GM18519 (cell line): ENCODE measurements around the gene TMOD4.

Experiments used
- ATAC-seq: cut with Tn5 transposase; IDR thresholded peaks from one replicate; pipeline ENCODE4 v1.9.1; 2021; ENCODE audit warnings: mild to moderate bottlenecking, moderate library complexity; ENCODE audit not compliant: unreplicated experiment, low FRiP score

The TMOD4 gene

DNA sequence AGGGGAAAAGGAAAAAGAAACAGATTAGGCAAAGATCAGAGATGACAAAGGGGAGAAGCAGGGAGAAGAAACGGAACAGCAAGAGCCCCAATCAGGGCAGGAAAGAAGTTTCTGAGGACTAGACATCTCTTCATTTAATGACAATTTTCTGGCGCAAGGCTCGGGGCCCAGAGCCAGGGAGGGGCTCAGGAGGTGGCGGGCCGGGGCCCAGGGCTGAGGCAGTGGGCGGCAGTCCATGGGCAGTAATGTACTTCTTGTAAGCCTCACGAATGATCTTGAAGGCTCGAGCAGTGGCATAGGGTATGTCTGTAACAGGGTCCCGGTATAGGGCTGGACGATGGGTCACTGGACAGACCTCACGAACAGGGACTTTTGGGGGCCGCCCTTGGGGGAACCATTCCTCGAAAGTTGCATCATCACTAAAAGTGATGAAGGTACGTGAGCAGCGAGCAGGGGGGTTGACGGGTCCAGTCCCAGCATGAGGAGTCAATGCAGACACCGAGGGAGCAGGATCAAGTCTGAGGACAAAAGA is 799 bp upstream of the TMOD4 start:
- no peak for ATAC-seq

DNA sequence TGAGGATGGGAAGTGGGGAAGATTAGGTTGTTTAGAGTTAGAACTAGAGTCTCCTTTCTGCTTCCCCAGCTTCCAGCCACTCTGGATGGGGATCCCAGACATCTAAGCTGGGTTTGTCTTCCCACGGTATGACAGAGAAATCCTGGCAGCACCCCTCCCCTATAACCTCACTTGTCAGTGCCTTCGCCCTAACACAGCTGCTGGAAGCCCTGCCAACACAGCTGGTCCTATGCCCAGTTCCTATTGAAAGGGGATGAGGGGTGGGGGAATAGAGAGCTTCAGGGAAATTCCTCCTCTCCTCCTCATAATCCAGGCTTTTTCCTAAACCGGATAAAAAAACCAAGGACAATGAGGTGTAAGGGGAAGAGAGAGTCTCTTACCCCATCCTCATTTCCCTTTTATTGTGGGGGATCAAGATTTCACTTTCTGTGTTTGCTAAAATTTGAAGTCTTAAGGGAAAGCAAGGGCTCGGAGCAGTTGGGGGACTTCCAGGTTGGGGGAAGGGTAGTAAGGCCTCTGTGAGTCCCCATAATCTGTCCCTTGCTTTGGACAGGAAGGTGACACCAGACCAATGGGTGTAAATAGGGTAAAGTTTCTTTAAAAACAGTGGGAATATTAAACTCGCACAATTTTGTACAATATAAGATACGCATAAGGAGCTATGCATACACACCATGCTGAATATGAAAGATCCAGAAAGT is 590 bp downstream of the TMOD4 start:
- ATAC-seq, result no peak

DNA sequence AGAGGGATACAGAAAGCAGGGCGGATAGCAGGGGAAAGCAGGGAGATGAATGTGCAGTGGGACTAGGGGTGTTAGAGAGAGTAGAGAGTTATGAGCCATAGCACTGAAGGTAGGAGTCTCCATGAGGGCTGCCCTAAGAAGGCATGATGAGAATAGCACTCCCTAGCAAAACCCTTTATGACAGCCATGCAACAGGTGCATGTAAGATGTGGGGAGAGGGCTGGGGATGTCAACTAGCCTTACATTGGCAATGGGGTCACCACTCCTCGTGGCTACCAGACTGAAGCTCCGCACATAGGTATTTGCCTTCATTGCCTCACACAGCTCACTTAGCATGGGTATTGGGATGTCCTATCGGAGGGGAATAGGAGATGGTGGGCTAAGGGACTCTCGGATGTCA is 4.6 kb downstream of the TMOD4 start:
- no peak for ATAC-seq

DNA sequence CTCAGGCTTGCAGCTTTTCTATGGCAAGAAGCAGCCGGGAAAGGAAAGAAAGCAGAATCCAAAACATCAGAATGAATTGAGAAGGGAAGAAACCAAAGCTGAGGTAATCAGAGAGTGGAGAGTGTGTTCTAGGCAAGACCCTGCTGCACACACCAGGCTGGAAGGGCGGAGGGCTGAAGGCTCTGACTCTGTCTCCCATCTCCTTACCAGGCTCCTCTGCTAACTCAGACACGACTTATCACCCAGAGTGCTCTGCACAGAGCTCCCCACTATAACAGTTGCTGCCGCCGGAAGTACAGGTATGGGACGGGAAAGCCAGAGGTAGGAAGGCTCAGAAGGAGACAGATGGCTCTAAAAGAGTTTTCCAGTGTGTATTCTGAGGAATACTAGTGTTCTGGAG is 8.7 kb downstream of the TMOD4 start:
- ATAC-seq, result no peak

DNA sequence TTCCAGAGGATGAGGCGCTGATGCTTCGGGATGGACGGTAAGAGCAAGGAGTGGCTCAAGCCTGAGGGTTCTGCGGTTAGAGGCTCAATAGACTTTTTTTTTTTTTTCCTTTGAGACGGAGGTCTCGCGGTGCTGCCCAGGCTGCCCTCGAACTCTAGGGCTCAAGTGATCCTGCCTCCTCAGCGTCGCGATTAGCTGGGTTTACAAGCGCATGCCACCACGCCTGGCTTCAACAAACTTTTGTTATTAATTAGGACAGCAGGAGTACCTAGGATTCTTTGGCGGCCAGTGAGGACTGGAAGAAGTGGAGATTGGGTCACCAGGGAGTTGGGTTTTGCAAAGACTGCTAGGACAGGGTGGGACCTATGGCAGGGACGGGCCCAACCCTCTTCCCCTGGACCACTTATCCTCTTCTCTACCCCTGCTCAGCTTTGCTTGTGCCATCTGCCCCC is 9.2 kb downstream of the TMOD4 start:
- no peak for ATAC-seq

GRCh38 chr1:151165738-151166504 is 9.9 kb downstream of the TMOD4 start, which contains the start of the genes LYSMD1 and SCNM1:
Gene LYSMD1 (minus strand): TSS chr1:151165902. CDS start chr1:151165258, 644 bp downstream.
Gene SCNM1 (plus strand): TSS chr1:151166144. CDS start chr1:151166153, 9 bp downstream.
- ATAC-seq, result peak; percentile 79

- no peak for ATAC-seq
Observed at GRCh38 chr1:151165281-151165737, 10.5 kb downstream of the TMOD4 start.

DNA sequence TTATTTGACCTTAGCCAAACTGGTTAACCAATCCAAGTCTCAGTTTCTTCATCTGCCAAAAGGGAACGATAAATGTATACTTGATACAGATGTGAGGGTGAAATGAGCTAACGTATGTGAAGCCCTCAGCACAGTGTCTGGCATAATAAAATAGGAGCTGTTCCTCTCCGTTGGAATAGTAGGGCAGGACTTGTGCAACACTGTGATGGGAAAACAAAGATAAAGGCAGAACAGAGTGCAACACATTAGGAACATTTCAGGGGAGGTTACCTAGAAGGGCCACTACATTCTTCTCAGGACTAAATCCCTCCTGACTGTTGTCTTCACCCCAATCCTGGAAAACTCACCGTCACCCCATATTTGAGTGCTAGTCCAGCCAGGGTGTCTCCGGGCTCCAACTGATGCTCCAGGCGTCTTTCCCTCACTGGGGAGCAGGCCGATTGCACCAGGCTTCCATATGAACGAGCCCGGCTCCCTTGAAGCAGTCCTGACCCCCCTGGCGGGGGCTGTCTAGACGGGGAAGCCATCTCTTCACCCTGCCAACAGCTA is 11.0 kb downstream of the TMOD4 start:
- ATAC-seq, result no peak

GRCh38 chr1:151159373-151159772 is 16.4 kb downstream of the TMOD4 start:
- no peak for ATAC-seq

DNA sequence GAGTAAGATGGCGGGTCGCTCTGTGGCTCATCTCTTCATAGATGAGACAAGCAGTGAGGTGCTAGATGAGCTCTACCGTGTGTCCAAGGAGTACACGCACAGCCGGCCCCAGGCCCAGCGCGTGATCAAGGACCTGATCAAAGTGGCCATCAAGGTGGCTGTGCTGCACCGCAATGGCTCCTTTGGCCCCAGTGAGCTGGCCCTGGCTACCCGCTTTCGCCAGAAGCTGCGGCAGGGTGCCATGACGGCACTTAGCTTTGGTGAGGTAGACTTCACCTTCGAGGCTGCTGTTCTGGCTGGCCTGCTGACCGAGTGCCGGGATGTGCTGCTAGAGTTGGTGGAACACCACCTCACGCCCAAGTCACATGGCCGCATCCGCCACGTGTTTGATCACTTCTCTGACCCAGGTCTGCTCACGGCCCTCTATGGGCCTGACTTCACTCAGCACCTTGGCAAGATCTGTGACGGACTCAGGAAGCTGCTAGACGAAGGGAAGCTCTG is 17.0 kb downstream of the TMOD4 start:
- no peak for ATAC-seq

GRCh38 chr1:151158326-151158725 is 17.5 kb downstream of the TMOD4 start:
- ATAC-seq, result no peak

DNA sequence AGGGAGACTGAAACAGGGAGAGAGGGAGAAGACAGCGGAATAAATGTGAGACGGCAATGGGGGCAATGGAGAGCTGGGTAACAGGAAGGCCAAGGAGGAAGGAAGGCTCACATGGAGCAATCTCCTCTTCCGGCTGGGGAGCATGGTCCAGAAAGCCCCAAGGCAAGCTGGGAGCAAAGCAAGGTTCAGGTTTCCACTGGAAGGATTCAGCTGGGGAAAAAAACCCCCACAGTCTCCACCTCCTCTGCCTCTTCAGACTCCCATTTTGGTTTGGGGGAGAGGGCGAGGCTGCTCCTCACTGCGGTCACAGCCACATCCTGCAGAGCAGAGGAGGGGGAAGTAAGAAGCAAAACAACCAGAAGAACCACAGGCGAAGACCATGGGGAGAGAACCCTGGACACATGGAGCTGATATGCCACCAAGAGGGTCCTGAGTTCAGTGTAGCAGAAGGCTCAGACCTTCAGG is 18.7 kb downstream of the TMOD4 start:
- ATAC-seq, result no peak

GRCh38 chr1:151156515-151156819 is 19.3 kb downstream of the TMOD4 start, which contains the start of gene TNFAIP8L2:
Gene TNFAIP8L2 (plus strand): TSS chr1:151156649. CDS start chr1:151158698, 2,049 bp downstream.
- ATAC-seq, result no peak

DNA sequence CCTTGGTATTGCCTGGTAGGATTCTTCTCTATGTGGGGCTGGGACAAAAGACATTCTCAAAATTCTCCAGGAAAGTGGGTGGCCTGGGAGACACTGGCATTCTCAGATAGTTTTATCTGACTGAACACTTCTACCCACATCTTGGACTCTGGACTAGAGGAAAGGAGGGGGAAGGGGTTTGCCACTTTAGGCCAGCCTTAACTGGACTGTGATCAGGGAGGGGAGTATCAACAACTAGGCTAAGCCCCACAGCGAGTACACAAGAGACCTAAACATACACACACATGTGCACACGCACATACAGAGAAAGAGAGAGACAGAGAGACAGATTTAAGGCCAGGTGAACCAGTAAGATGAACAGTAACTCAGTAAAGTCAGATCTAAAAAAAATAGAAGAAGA is 28.1 kb downstream of the TMOD4 start:
- ATAC-seq, result no peak

GRCh38 chr1:151147132-151147503 is 28.7 kb downstream of the TMOD4 start:
- ATAC-seq, result no peak

DNA sequence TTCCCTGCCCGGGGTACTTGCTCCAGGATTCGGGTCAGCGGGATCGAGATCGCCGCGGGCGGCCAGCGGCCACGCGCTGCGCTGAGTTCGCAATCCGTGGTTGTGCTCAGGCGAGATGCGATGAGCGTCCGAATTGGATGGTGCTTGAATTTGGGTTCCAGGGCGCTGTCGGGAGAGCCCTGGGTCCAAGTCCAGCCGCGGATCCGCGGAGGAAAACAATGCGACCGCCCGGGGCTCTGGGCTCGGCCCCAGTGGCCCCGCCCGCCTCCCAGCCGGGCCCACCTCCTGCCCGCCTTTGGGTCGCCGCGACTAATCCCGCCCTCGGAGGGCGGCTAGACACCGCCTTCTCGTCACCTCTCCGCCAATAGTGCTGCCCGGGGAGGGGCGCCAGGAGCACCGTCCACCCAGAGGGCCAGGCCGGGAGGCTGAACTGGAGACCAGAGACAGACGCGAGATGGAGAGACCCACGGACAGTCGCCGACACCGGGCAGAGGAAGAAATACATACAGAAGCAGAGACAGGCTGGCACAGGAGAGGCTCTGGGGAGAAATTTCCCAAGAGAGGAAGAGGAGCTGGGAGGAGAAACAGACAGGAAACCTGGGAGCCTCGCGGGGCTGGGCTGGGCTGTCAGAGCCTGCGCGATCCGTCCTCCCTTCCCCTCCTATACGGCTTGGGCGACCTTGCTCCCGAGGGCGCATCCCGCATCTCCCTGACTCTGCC is 29.2 kb downstream of the TMOD4 start, which contains the start of gene SEMA6C:
Gene SEMA6C, minus strand, starts transcription at position 220 of the 720 bp plus-strand sequence. CDS start 4,010 bp downstream, outside the sequence.
- ATAC-seq, result peak; percentile 89

DNA sequence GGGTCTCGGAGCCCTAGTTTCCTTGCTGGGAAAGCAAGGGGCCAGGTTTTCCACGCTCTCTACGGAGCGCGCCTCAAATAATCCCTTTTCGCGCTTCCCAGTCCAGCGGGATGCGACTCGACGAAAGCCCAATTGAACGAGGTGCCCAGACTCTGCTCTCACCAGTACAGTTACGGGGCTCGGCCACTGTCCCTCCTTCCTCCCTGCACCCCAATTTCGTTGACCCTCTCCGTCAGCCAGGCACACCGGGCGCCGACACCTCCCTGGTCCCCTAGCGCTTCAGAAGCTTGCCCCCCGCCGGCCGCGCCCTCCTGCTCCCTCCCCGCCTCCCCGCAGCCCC is 29.7 kb downstream of the TMOD4 start:
- no peak for ATAC-seq

GRCh38 chr1:151145304-151146071 is 30.3 kb downstream of the TMOD4 start:
- no peak for ATAC-seq

GRCh38 chr1:151144474-151145303 is 31.1 kb downstream of the TMOD4 start:
- ATAC-seq, result no peak
